RCC 7860 (cell line): ENCODE data around the gene GABRB1.
A peak's percentile ranks its signal among the peaks of the same experiment; 100 is the strongest.

Experiments
- DNase-seq: peaks from one replicate; pipeline ENCODE4 v3.0.0-alpha.2; 2015; ENCODE audit warnings: low spot score
- FAIRE-seq: peaks from 2 replicates; lab custom pipeline; 2012; peaks lifted over from hg19 to GRCh38; lab: Jason Lieb, UNC

GABRB1 gene

DNA sequence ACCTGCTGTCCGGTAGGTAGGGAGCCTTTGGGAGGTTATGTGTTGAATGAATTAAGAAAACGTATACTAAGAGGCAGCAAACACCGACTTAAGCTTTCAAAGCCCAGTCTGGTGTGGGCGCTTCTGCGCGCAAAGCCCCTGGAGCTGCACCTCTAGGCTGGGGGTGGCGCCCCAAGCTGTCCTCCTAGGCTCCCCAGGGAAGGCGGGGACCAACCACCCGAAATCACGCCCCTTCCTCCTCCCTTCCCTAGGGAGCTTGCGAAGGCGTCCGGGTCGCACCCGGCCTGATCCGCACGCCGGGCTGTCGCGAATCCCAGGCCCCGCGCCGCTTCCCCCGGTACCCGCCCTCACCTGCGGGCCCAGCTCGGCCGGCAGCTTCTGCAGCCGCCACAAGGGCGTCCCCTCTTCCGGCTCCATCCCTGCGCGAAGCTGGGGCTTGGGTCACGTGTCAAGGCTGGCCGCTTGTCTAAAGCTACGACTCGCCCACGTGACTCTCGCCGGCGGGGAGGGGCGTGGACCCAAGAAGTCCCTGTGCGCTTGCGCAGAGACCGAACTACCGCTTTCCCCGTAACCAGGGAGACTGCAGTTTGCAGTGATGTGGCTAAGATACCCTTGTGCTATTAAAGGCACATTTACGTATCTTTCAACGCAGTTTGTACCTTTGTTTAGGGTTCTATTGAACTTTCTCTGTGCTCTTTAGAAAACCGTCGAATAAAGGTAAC lies 432.0 kb downstream of the GABRB1 start, which contains the start of gene COMMD8:
TSS of gene COMMD8 (minus strand) at position 468 of the 722 bp plus-strand sequence. CDS start at position 417, 51 bp downstream.
- peak; percentile 68 for FAIRE-seq
- peak; percentile 90 for DNase-seq

DNA sequence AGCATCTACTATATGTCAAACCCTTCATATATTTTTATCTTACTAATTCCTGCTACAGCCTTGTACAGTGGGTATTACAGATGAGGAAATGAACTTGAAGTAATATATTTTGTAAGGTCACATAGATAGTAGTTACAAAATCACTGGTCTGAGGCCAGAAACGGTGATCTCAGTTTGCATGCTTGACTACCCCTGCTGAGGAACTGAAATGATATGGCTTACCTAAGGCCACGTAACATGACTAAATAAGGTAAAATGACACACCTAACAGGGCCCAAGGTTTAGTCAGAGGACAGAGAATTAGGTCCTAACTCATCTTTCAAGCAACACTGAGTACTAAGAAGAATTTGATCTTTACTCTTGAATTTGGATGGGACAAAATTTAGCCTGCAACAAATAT lies 433.6 kb downstream of the GABRB1 start:
- FAIRE-seq: peak; percentile 69
- DNase-seq: peak; percentile 74

GRCh38 chr4:47466056-47466785 lies 434.9 kb downstream of the GABRB1 start:
- no peak for DNase-seq
- FAIRE-seq: no peak

- FAIRE-seq (no peak), DNase-seq (no peak)
Measured at GRCh38 chr4:47468706-47469365, 437.5 kb downstream of the GABRB1 start.

DNA sequence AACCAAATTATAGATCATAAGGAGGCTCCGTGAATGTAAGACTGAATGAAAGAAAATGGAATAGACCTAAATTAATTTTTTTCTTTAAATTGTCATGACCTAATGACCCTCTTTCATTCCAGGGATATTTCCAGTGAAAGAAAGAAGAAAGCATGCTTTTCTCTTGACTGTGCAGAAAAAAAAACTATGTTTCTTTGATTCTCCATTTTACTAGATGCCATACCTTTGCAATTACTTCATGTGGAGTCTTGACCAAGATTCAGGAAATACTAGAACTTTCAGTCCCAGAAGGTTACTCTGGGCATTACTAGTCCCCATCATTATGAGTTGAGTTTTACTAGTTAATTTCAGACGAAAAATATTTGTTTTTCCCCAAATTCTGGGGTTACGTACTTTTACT lies 438.6 kb downstream of the GABRB1 start:
- no peak for DNase-seq
- FAIRE-seq: no peak

GRCh38 chr4:47471064-47471463 lies 439.7 kb downstream of the GABRB1 start:
- FAIRE-seq (no peak), DNase-seq (no peak)

- FAIRE-seq (no peak), DNase-seq (no peak)
Measured at GRCh38 chr4:47471591-47471990, 440.2 kb downstream of the GABRB1 start.

DNA sequence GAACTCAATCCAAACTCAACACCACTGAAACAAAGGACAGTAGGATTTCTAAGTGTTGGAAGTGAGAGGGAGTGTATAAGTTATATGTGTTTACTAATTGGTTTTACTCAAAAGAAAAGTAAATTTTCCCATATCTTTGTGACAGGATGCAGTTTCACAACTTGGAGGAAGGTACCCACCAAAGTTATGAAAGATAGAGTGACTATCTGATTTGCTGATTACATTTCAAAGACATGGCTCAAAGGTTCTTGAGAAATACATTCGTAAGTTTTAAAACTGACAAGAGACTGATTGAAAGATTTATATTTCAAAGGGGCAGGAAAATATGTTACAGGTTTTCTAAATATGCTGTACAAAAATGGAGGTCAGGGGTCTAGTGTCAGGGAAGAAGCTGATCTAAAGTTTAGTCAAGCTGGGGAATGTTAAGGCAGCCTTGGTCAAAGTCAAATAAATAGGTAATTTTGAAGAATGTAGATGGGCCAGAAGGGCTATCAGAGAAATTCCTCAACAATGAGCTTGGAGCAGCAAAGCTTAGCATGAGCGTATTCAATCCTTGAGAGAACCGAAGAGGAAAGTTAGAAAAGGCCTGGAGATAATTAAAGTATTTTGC lies 441.9 kb downstream of the GABRB1 start:
- DNase-seq (no peak), FAIRE-seq (no peak)

DNA sequence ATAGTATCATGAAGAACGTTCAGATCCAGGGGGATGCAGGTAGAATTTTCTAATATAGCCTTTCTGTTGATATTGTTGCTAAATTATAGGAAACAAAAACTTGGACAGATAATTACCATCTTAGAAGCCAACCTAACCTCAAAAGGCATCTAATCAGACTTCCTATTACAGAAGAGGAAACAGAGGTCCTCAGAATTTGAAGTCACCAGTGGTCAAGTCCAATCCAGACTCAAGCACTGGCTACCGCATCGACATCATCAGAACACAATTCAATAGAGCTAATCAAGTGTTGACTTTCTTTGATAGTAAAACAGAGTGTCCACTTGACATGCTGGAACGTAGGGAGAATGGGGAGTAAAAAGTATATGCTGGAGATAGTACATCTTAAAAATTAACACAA lies 443.4 kb downstream of the GABRB1 start:
- FAIRE-seq (no peak), DNase-seq (no peak)

- DNase-seq: no peak
- FAIRE-seq: no peak
Measured at GRCh38 chr4:47475411-47475810, 444.0 kb downstream of the GABRB1 start.
